HEK293 (cell line): ENCODE measurements around the gene NOL9.

ENCODE experiments used
- CTCF ChIA-PET: fragments of 350-600 bp; formaldehyde crosslinking; extraction: SDS; loops from one replicate; lab custom pipeline; 2021; ENCODE audit warnings: antibody characterized with exemption; lab: Yijun Ruan, JAX
- POLR2A ChIA-PET: fragments of 300-600 bp; formaldehyde crosslinking; extraction: SDS; loops from one replicate; lab custom pipeline; 2020; ENCODE audit warnings: antibody characterized with exemption, inconsistent platforms; lab: Yijun Ruan, JAX
- H3K27ac ChIP-seq: fragments of 200-500 bp; sonication (Bioruptor generic); 2 replicates; pipeline ENCODE4 v1.5.1; 2014; ENCODE audit warnings: low read depth, low read length, control low read depth, inconsistent platforms; ENCODE audit errors: extremely low read depth
- H3K36me3 ChIP-seq, 2 experiments: fragments of 200-500 bp in 1 of 2; sonication (Bioruptor generic) in 1 of 2; 1 replicate in 1 of 2; 2 replicates in 1 of 2; pipeline ENCODE4 v1.5.1; 2014 to 2017; ENCODE audit warnings: inconsistent platforms in 2 of 2, low read length in 2 of 2; ENCODE audit not compliant: control insufficient read depth in 2 of 2, insufficient read depth in 1 of 2
- H3K4me1 ChIP-seq: fragments of 200-500 bp; sonication (Bioruptor generic); 2 replicates; pipeline ENCODE4 v1.5.1; 2014; ENCODE audit warnings: mild to moderate bottlenecking, low read length, inconsistent platforms; ENCODE audit not compliant: control insufficient read depth, insufficient read depth
- H3K4me3 ChIP-seq: 2 replicates; pipeline ENCODE4 v1.5.1; 2011; ENCODE audit warnings: low read depth, mild to moderate bottlenecking, control low read depth, low read length, moderate library complexity
- H3K9me3 ChIP-seq: fragments of 200-500 bp; sonication (Bioruptor generic); 2 replicates; pipeline ENCODE4 v1.5.1; 2014; ENCODE audit warnings: low read depth, low read length, inconsistent platforms; ENCODE audit not compliant: control insufficient read depth, insufficient read depth
- GLIS1 ChIP-seq: fragments of 450-650 bp; formaldehyde crosslinking; IDR thresholded peaks from 2 replicates; pipeline ENCODE4 v1.5.1; 2016; ENCODE audit warnings: missing biosample characterization, missing genetic modification characterization
- HOXC10 ChIP-seq: sonication (generic); formaldehyde crosslinking; IDR thresholded peaks from 2 replicates; pipeline ENCODE4 v1.8.1; 2023; ENCODE audit warnings: mild to moderate bottlenecking, missing genetic modification reagents
- OVOL3 ChIP-seq: fragments of 450-650 bp; formaldehyde crosslinking; IDR thresholded peaks from 2 replicates; pipeline ENCODE4 v1.5.1; 2016; ENCODE audit warnings: missing biosample characterization, missing genetic modification characterization
- PRDM1 ChIP-seq: fragments of 450-650 bp; formaldehyde crosslinking; IDR thresholded peaks from 2 replicates; pipeline ENCODE4; 2016; ENCODE audit warnings: missing biosample characterization, missing genetic modification characterization
- REPIN1 ChIP-seq: fragments of 450-650 bp; formaldehyde crosslinking; IDR thresholded peaks from 2 replicates; pipeline ENCODE4 v1.5.1; 2017; ENCODE audit warnings: missing biosample characterization, missing genetic modification characterization, low read depth
- TRIM28 ChIP-seq: IDR thresholded peaks from 2 replicates; pipeline ENCODE4 v1.6.1; 2011; ENCODE audit warnings: low read length, control low read depth, borderline replicate concordance
- YY2 ChIP-seq: fragments of 450-650 bp; formaldehyde crosslinking; IDR thresholded peaks from 2 replicates; pipeline ENCODE4 v1.5.1; 2016; ENCODE audit warnings: missing biosample characterization, missing genetic modification characterization
- ZBTB48 ChIP-seq: fragments of 450-650 bp; formaldehyde crosslinking; IDR thresholded peaks from 2 replicates; pipeline ENCODE4 v1.5.1; 2016; ENCODE audit warnings: missing biosample characterization, missing genetic modification characterization
- ZBTB8A ChIP-seq: fragments of 450-650 bp; formaldehyde crosslinking; IDR thresholded peaks from 2 replicates; pipeline ENCODE4 v1.5.1; 2016; ENCODE audit warnings: missing biosample characterization, missing genetic modification characterization
- ZEB2 ChIP-seq: fragments of 450-650 bp; formaldehyde crosslinking; IDR thresholded peaks from 2 replicates; pipeline ENCODE4 v1.5.1; 2016; ENCODE audit warnings: missing biosample characterization, missing genetic modification characterization
- ZFP37 ChIP-seq: fragments of 450-650 bp; formaldehyde crosslinking; IDR thresholded peaks from 2 replicates; pipeline ENCODE4 v1.5.1; 2016; ENCODE audit warnings: missing biosample characterization, missing genetic modification characterization
- ZNF133 ChIP-seq: fragments of 450-650 bp; formaldehyde crosslinking; IDR thresholded peaks from 2 replicates; pipeline ENCODE4 v1.5.1; 2016; ENCODE audit warnings: missing biosample characterization, missing genetic modification characterization
- ZNF292 ChIP-seq: fragments of 450-650 bp; formaldehyde crosslinking; IDR thresholded peaks from 2 replicates; pipeline ENCODE4 v1.5.1; 2016; ENCODE audit warnings: low read depth, missing biosample characterization, missing genetic modification characterization, borderline replicate concordance
- ZNF302 ChIP-seq: fragments of 450-650 bp; formaldehyde crosslinking; IDR thresholded peaks from 2 replicates; pipeline ENCODE4 v1.5.1; 2016; ENCODE audit warnings: missing biosample characterization, missing genetic modification characterization, low read depth
- ZNF324 ChIP-seq: fragments of 450-650 bp; formaldehyde crosslinking; IDR thresholded peaks from 2 replicates; pipeline ENCODE4 v1.5.1; 2016; ENCODE audit warnings: missing biosample characterization, missing genetic modification characterization
- ZNF433 ChIP-seq: fragments of 450-650 bp; formaldehyde crosslinking; IDR thresholded peaks from 2 replicates; pipeline ENCODE4 v1.5.1; 2016; ENCODE audit warnings: missing biosample characterization, missing genetic modification characterization, low read depth
- ZNF473 ChIP-seq: fragments of 450-650 bp; formaldehyde crosslinking; IDR thresholded peaks from 2 replicates; pipeline ENCODE4 v1.5.1; 2017; ENCODE audit warnings: missing biosample characterization, missing genetic modification characterization
- ZNF514 ChIP-seq: fragments of 450-650 bp; formaldehyde crosslinking; IDR thresholded peaks from 2 replicates; pipeline ENCODE4 v1.5.1; 2016; ENCODE audit warnings: missing biosample characterization, missing genetic modification characterization
- ZNF561 ChIP-seq: fragments of 450-650 bp; IDR thresholded peaks from 2 replicates; pipeline ENCODE4 v1.5.1; 2018; ENCODE audit warnings: missing biosample characterization, missing genetic modification characterization, borderline replicate concordance
- ZNF600 ChIP-seq: fragments of 450-650 bp; formaldehyde crosslinking; IDR thresholded peaks from 2 replicates; pipeline ENCODE4 v1.5.1; 2016; ENCODE audit warnings: missing biosample characterization, missing genetic modification characterization
- ZNF660 ChIP-seq: fragments of 450-650 bp; IDR thresholded peaks from 2 replicates; pipeline ENCODE4 v1.5.1; 2018; ENCODE audit warnings: missing biosample characterization, mild to moderate bottlenecking, missing genetic modification characterization
- ZNF701 ChIP-seq: fragments of 450-650 bp; formaldehyde crosslinking; IDR thresholded peaks from 2 replicates; pipeline ENCODE4 v1.5.1; 2016; ENCODE audit warnings: missing biosample characterization, missing genetic modification characterization
- ZNF785 ChIP-seq: fragments of 450-650 bp; formaldehyde crosslinking; IDR thresholded peaks from 2 replicates; pipeline ENCODE4 v1.5.1; 2016; ENCODE audit warnings: missing biosample characterization, missing genetic modification characterization
- ZNF830 ChIP-seq: fragments of 450-650 bp; IDR thresholded peaks from 2 replicates; pipeline ENCODE4 v1.5.0; 2018; ENCODE audit warnings: missing biosample characterization, missing genetic modification characterization, low read depth, mild to moderate bottlenecking, moderate library complexity
- ZSCAN30 ChIP-seq: fragments of 450-650 bp; IDR thresholded peaks from 2 replicates; pipeline ENCODE4 v1.5.1; 2018; ENCODE audit warnings: missing biosample characterization, mild to moderate bottlenecking, missing genetic modification characterization, moderate library complexity
- TF ChIP-seq, protein P1 (sequence below): fragments of 450-650 bp; formaldehyde crosslinking; IDR thresholded peaks from 2 replicates; pipeline ENCODE4 v1.5.1; 2016; ENCODE audit warnings: missing biosample characterization, missing genetic modification characterization
- TF ChIP-seq, protein P2 (sequence below): fragments of 450-650 bp; formaldehyde crosslinking; IDR thresholded peaks from 2 replicates; pipeline ENCODE4 v1.5.1; 2016; ENCODE audit warnings: missing biosample characterization, missing genetic modification characterization
- TF ChIP-seq, protein P3 (sequence below): fragments of 450-650 bp; formaldehyde crosslinking; IDR thresholded peaks from 2 replicates; pipeline ENCODE4 v1.5.1; 2016; ENCODE audit warnings: missing biosample characterization, missing genetic modification characterization
- TF ChIP-seq, protein P4 (sequence below): fragments of 450-650 bp; formaldehyde crosslinking; IDR thresholded peaks from 2 replicates; pipeline ENCODE4 v1.5.1; 2016; ENCODE audit warnings: missing biosample characterization, missing genetic modification characterization

The NOL9 gene

DNA sequence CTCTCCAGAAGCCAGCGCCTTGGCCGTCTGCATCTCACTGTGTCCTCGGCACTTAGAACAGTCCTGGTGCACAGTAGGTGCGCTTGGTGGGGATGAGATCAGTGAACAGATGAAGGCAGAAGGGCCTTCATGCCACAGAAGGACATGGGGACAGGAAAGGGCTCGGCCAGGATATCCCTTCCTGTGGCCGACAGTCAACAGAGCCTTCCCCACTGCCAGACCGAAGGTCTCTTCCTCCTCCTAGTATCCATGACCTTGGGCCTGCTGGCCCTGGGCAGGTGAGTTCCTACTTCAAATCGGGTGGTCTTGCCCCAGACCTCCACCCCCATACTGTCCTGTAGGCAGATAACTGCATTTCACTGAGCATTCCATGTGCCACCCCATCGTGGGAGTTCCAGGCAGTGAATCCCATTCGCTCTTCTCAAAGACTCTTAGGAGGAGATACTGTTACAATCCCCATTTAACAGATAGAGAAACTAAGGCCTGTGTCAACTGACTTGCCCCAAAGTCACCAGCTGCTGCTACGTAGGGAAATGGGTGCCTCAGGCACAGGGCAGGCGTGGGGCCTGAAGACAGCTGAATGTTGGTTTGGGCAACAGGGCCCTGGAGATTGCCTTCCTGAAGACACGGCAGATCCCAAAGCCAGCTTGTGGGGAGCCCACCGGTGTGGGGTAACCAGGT is 66.4 kb downstream of the NOL9 start:
- no peak overlapping the region for H3K27ac ChIP-seq
- H3K4me3 ChIP-seq: no peak overlapping the region
- ChIA-PET CTCF (interaction anchor here (0.5 to 3.6 kb wide), 10 partner anchors 11 to 295 kb away, joined by 3 to 40 read pairs (median 4); no protein-coding TSS in a partner anchor), POLR2A (no interaction called here)
- H3K36me3 ChIP-seq: no peaks in the 10 kb centered on the region
- H3K9me3 ChIP-seq: no peaks in the 10 kb centered on the region
- no peaks in the 10 kb centered on the region for H3K4me1 ChIP-seq
- TF ChIP-seq ZNF302 (tag by site-specific recombination) (no peak), ZNF433 (tag by site-specific recombination) (no peak), REPIN1 (tag by site-specific recombination) (no peak), ZNF785 (tag by site-specific recombination) (no peak), ZFP37 (tag by site-specific recombination) (no peak), ZNF292 (no peak), HOXC10 (CRISPR knock-in tag) (no peak), ZNF561 (tag by site-specific recombination) (no peak), ZNF830 (tag by site-specific recombination) (no peak), ZNF473 (tag by site-specific recombination) (no peak), PRDM1 (tag by site-specific recombination) (no peak), YY2 (tag by site-specific recombination) (no peak)
- TF ChIP-seq, protein P1, sequence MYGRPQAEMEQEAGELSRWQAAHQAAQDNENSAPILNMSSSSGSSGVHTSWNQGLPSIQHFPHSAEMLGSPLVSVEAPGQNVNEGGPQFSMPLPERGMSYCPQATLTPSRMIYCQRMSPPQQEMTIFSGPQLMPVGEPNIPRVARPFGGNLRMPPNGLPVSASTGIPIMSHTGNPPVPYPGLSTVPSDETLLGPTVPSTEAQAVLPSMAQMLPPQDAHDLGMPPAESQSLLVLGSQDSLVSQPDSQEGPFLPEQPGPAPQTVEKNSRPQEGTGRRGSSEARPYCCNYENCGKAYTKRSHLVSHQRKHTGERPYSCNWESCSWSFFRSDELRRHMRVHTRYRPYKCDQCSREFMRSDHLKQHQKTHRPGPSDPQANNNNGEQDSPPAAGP (tag by site-specific recombination): no peak
- TF ChIP-seq, protein P2, sequence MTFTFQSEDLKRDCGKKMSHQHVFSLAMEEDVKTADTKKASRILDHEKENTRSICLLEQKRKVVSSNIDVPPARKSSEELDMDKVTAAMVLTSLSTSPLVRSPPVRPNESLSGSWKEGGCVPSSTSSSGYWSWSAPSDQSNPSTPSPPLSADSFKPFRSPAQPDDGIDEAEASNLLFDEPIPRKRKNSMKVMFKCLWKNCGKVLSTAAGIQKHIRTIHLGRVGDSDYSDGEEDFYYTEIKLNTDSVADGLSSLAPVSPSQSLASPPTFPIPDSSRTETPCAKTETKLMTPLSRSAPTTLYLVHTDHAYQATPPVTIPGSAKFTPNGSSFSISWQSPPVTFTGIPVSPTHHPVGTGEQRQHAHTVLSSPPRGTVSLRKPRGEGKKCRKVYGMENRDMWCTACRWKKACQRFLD (tag by site-specific recombination): no peak

DNA sequence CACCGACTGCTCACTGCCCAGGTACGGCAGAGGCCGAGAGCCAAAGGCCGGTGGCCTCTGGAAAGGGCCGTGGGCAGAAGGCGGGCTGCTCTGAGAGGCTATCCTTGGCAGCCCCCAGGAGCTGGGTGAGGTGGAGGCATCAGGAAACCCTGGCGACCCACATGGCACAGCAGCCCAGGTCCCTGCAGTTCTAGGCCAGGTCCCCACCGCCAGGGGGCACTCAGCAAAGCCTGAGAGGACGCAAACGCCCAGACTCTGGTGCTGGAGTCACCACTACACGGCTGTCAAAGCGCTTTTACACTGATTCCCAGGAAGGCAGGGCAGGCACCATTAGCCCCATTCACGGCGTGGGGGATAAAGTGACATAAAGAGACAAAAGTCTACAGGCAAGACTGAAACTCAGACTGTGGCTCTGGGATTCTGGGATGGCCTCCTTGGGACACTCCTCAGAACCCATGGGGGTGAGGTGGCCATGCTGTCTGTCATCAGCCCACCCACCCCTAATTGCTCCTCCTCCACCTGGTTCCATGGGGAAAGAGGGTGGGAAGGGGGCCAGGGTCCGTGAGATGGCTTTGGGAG is 67.8 kb downstream of the NOL9 start:
- no peak overlapping the region for H3K4me3 ChIP-seq
- H3K9me3 ChIP-seq: no peaks in the 10 kb centered on the region
- ChIA-PET POLR2A (interaction anchor here (0.6 kb wide), 1 partner anchor 55 kb away, joined by 8 read pairs; no protein-coding TSS in a partner anchor), CTCF (interaction anchor here (0.6 to 2.6 kb wide), 23 partner anchors 9 to 506 kb away, joined by 3 to 21 read pairs (median 4); partner anchors contain the start of genes CAMTA1 and NOL9)
- H3K36me3 ChIP-seq: no peaks in the 10 kb centered on the region
- H3K4me1 ChIP-seq: no peaks in the 10 kb centered on the region
- no peak overlapping the region for H3K27ac ChIP-seq
- TF ChIP-seq OVOL3 (no peak), ZSCAN30 (0 out of 2 replicates have a peak, but pooled peaks have one; percentile 76), ZBTB48 (tag by site-specific recombination) (0 out of 2 replicates have a peak, but pooled peaks have one; percentile 18), ZNF133 (tag by site-specific recombination) (0 out of 2 replicates have a peak, but pooled peaks have one; percentile 26), GLIS1 (tag by site-specific recombination) (peak; percentile 61), ZNF600 (tag by site-specific recombination) (peak; percentile 82), ZNF514 (no peak), ZEB2 (tag by site-specific recombination) (no peak), ZNF701 (tag by site-specific recombination) (no peak), ZNF660 (tag by site-specific recombination) (no peak; the same call in none of the 2 replicates), ZNF324 (tag by site-specific recombination) (0 out of 2 replicates have a peak, but pooled peaks have one; percentile 33), ZBTB8A (tag by site-specific recombination) (0 out of 2 replicates have a peak, but pooled peaks have one; percentile 20), TRIM28 (0 out of 2 replicates have a peak, but pooled peaks have one; percentile 25)
- TF ChIP-seq, protein P3, sequence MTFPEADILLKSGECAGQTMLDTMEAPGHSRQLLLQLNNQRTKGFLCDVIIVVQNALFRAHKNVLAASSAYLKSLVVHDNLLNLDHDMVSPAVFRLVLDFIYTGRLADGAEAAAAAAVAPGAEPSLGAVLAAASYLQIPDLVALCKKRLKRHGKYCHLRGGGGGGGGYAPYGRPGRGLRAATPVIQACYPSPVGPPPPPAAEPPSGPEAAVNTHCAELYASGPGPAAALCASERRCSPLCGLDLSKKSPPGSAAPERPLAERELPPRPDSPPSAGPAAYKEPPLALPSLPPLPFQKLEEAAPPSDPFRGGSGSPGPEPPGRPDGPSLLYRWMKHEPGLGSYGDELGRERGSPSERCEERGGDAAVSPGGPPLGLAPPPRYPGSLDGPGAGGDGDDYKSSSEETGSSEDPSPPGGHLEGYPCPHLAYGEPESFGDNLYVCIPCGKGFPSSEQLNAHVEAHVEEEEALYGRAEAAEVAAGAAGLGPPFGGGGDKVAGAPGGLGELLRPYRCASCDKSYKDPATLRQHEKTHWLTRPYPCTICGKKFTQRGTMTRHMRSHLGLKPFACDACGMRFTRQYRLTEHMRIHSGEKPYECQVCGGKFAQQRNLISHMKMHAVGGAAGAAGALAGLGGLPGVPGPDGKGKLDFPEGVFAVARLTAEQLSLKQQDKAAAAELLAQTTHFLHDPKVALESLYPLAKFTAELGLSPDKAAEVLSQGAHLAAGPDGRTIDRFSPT (tag by site-specific recombination): peak; percentile 70; the same call in 1 of the 2 replicates
- TF ChIP-seq, protein P4, sequence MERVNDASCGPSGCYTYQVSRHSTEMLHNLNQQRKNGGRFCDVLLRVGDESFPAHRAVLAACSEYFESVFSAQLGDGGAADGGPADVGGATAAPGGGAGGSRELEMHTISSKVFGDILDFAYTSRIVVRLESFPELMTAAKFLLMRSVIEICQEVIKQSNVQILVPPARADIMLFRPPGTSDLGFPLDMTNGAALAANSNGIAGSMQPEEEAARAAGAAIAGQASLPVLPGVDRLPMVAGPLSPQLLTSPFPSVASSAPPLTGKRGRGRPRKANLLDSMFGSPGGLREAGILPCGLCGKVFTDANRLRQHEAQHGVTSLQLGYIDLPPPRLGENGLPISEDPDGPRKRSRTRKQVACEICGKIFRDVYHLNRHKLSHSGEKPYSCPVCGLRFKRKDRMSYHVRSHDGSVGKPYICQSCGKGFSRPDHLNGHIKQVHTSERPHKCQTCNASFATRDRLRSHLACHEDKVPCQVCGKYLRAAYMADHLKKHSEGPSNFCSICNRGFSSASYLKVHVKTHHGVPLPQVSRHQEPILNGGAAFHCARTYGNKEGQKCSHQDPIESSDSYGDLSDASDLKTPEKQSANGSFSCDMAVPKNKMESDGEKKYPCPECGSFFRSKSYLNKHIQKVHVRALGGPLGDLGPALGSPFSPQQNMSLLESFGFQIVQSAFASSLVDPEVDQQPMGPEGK (tag by site-specific recombination): peak; percentile 38; the same call in 1 of the 2 replicates
